GM23338 (cell line): ENCODE measurements around the gene TOMM40L. TPM values are rescaled to one million over a fixed set of nuclear protein-coding genes. Genes with fewer than 3 reads are reported as not detected.
A peak's percentile ranks its signal among the peaks of the same experiment; 100 is the strongest.

ENCODE experiments used
- ATAC-seq: fragments of 200-7000 bp; cut with Tn5 transposase; 3 replicates; pipeline ENCODE4 v1.9.1; 2020
- DNase-seq: peaks from one replicate; pipeline ENCODE4 v3.0.0-alpha.2; 2015; ENCODE audit warnings: low spot score
- H2AFZ ChIP-seq: fragments of 200-600 bp; sonication (generic); 2 replicates; pipeline ENCODE4 v1.8.0; 2016; ENCODE audit warnings: antibody characterized with exemption, mild to moderate bottlenecking, moderate library complexity
- H3F3A ChIP-seq: fragments of 200-600 bp; sonication (generic); replicated peaks from 2 replicates; pipeline ENCODE4 v1.8.0; 2017; ENCODE audit warnings: antibody characterized with exemption, mixed run types, low read depth
- H3K27ac ChIP-seq: fragments of 200-600 bp; sonication (generic); 2 replicates; pipeline ENCODE4 v1.6.1; 2016; ENCODE audit warnings: low read depth
- H3K27me3 ChIP-seq: fragments of 200-600 bp; sonication (generic); 2 replicates; pipeline ENCODE4 v1.8.0; 2016; ENCODE audit warnings: mild to moderate bottlenecking, mixed run types, moderate library complexity; ENCODE audit not compliant: insufficient read depth
- H3K36me3 ChIP-seq: fragments of 200-600 bp; sonication (generic); 2 replicates; pipeline ENCODE4 v1.8.0; 2016; ENCODE audit warnings: mild to moderate bottlenecking; ENCODE audit not compliant: insufficient read depth
- H3K4me1 ChIP-seq: fragments of 200-600 bp; sonication (generic); 2 replicates; pipeline ENCODE4 v1.8.0; 2016; ENCODE audit warnings: mild to moderate bottlenecking, moderate library complexity; ENCODE audit not compliant: insufficient read depth
- H3K4me2 ChIP-seq: fragments of 200-600 bp; sonication (generic); 2 replicates; pipeline ENCODE4 v1.7.1; 2017; ENCODE audit warnings: mixed run types
- H3K4me3 ChIP-seq: fragments of 200-600 bp; sonication (generic); 2 replicates; pipeline ENCODE4 v1.6.1; 2016; ENCODE audit warnings: mixed run types
- H3K79me2 ChIP-seq: fragments of 200-600 bp; sonication (generic); replicated peaks from 2 replicates; pipeline ENCODE4 v1.8.0; 2017; ENCODE audit warnings: mild to moderate bottlenecking; ENCODE audit not compliant: insufficient read depth
- H3K9me2 ChIP-seq: fragments of 200-600 bp; sonication (generic); 2 replicates; pipeline ENCODE4 v1.8.0; 2017; ENCODE audit not compliant: insufficient read depth
- H4K20me1 ChIP-seq: fragments of 200-600 bp; sonication (generic); replicated peaks from 2 replicates; pipeline ENCODE4 v1.8.0; 2017; ENCODE audit warnings: mild to moderate bottlenecking; ENCODE audit not compliant: insufficient read depth
- H3K27ac Mint-ChIP-seq: 2 replicates; pipeline ENCODE4 v1.8.0; 2020; ENCODE audit warnings: inconsistent platforms, mild to moderate bottlenecking, moderate library complexity, mixed read lengths
- H3K27me3 Mint-ChIP-seq: 3 replicates; pipeline ENCODE4 v1.8.0; 2022; ENCODE audit warnings: low read depth, mild to moderate bottlenecking, moderate library complexity, mixed read lengths, inconsistent platforms; ENCODE audit not compliant: insufficient read depth, poor library complexity
- H3K36me3 Mint-ChIP-seq: 3 replicates; pipeline ENCODE4 v1.8.0; 2021; ENCODE audit warnings: low read depth, mild to moderate bottlenecking, inconsistent platforms, moderate library complexity, mixed read lengths
- H3K4me1 Mint-ChIP-seq: 3 replicates; pipeline ENCODE4 v1.8.0; 2020; ENCODE audit warnings: mild to moderate bottlenecking, inconsistent platforms, mixed read lengths
- H3K4me3 Mint-ChIP-seq: 3 replicates; pipeline ENCODE4 v1.8.0; 2021; ENCODE audit warnings: moderate library complexity, mild to moderate bottlenecking, inconsistent platforms, mixed read lengths
- H3K9me3 Mint-ChIP-seq: 3 replicates; pipeline ENCODE4 v1.8.0; 2020; ENCODE audit warnings: moderate library complexity, mild to moderate bottlenecking, inconsistent platforms, mixed read lengths
- CREB1 ChIP-seq: fragments of 250-450 bp; sonication (Bioruptor Pico); IDR thresholded peaks from 2 replicates; pipeline ENCODE4 v1.5.0; 2020; ENCODE audit warnings: low read depth, mild to moderate bottlenecking, moderate library complexity
- CTCF ChIP-seq, 2 experiments: fragments of 200-600 bp in 1 of 2; sonication (generic) in 1 of 2; conservative IDR thresholded peaks; 2 replicates each; pipeline versions ENCODE4 v1.5.1 to v1.6.1; 2016 to 2017; ENCODE audit warnings: antibody characterized with exemption in 2 of 2, low read depth in 2 of 2, mild to moderate bottlenecking in 2 of 2, moderate library complexity in 1 of 2
- EZH2 ChIP-seq: fragments of 200-600 bp; sonication (generic); IDR thresholded peaks from one replicate; pipeline ENCODE4 v1.8.0; 2017; ENCODE audit warnings: antibody characterized with exemption, mild to moderate bottlenecking, low read depth; ENCODE audit not compliant: unreplicated experiment
- EZH2phosphoT487 ChIP-seq: fragments of 200-600 bp; sonication (generic); IDR thresholded peaks from one replicate; pipeline ENCODE4 v1.8.1; 2018; ENCODE audit warnings: antibody characterized with exemption; ENCODE audit not compliant: unreplicated experiment
- JUNB ChIP-seq: IDR thresholded peaks from one replicate; pipeline ENCODE4 v1.6.1; 2016; ENCODE audit warnings: antibody characterized with exemption; ENCODE audit not compliant: unreplicated experiment
- NANOG ChIP-seq: IDR thresholded peaks from 2 replicates; pipeline ENCODE4 v1.6.1; 2016; ENCODE audit warnings: antibody characterized with exemption, borderline replicate concordance
- POLR2AphosphoS5 ChIP-seq: IDR thresholded peaks from 2 replicates; pipeline ENCODE4 v1.6.1; 2016; ENCODE audit warnings: antibody characterized with exemption, low read depth
- STAT1 ChIP-seq: IDR thresholded peaks from one replicate; pipeline ENCODE4 v1.6.1; 2016; ENCODE audit warnings: antibody characterized with exemption; ENCODE audit not compliant: unreplicated experiment
- ZNF114 ChIP-seq: fragments of 250-450 bp; sonication (Bioruptor Pico); IDR thresholded peaks from 2 replicates; pipeline ENCODE4 v1.5.0; 2020; ENCODE audit warnings: mild to moderate bottlenecking, moderate library complexity
- ZNF331 ChIP-seq: fragments of 250-450 bp; sonication (Bioruptor Pico); IDR thresholded peaks from 2 replicates; pipeline ENCODE4 v1.5.0; 2020; ENCODE audit warnings: low read depth, mild to moderate bottlenecking, moderate library complexity
- polyA plus RNA-seq: library from polyadenylated mRNA; unstranded; fragments of >200 nt; fragmentation: Nextera tagmentation; extraction: Ambion mirVana; gene quantifications from 2 replicates; pipeline ENCODE4 v1.2.1, GENCODE V29; 2016
- total RNA-seq: library from RNA; depleted of rRNA; stranded (reverse); fragments of >200 nt; shearing (Covaris generic); gene quantifications from 2 replicates; pipeline ENCODE4 v1.2.3, GENCODE V29; 2014
- TF ChIP-seq, protein P1 (sequence below): IDR thresholded peaks from one replicate; pipeline ENCODE4 v1.6.1; 2018; ENCODE audit warnings: antibody characterized with exemption; ENCODE audit not compliant: unreplicated experiment
- TF ChIP-seq, protein P2 (sequence below): IDR thresholded peaks from 2 replicates; pipeline ENCODE4 v1.6.1; 2016; ENCODE audit warnings: antibody characterized with exemption
- TF ChIP-seq, protein P3 (sequence below): fragments of 250-450 bp; sonication (Bioruptor Pico); IDR thresholded peaks from 2 replicates; pipeline ENCODE4 v1.5.0; 2020; ENCODE audit warnings: mild to moderate bottlenecking, moderate library complexity

Gene TOMM40L
- total and polyA plus RNA-seq, 2 experiments from 2014 or later = 6.8 to 12.9 TPM

GRCh38 chr1:161266202-161266601, 40.3 kb downstream of the TOMM40L start:
- Histone ChIP-seq H3K36me3 (no peaks in the 10 kb centered on the region), H3K27ac (no peak overlapping the region), H3K9me2 (no peaks in the 10 kb centered on the region), H2AFZ (no peak overlapping the region), H4K20me1 (no peaks in the 10 kb centered on the region), H3K4me3 (no peak overlapping the region), H3K4me2 (peak overlapping the region; percentile 35; the same call in 1 of the 2 replicates), H3F3A (no peaks in the 10 kb centered on the region), H3K4me1 (peaks cover 16% of the 10 kb centered on the region), H3K27me3 (peaks cover 3% of the 10 kb centered on the region), H3K79me2 (no peaks in the 10 kb centered on the region)
- Mint-ChIP-seq H3K9me3 (no peaks in the 10 kb centered on the region), H3K4me1 (peaks cover 17% of the 10 kb centered on the region), H3K27ac (no peak overlapping the region), H3K4me3 (no peak overlapping the region), H3K36me3 (no peaks in the 10 kb centered on the region), H3K27me3 (peaks cover 6% of the 10 kb centered on the region)
- TF ChIP-seq, protein P1, sequence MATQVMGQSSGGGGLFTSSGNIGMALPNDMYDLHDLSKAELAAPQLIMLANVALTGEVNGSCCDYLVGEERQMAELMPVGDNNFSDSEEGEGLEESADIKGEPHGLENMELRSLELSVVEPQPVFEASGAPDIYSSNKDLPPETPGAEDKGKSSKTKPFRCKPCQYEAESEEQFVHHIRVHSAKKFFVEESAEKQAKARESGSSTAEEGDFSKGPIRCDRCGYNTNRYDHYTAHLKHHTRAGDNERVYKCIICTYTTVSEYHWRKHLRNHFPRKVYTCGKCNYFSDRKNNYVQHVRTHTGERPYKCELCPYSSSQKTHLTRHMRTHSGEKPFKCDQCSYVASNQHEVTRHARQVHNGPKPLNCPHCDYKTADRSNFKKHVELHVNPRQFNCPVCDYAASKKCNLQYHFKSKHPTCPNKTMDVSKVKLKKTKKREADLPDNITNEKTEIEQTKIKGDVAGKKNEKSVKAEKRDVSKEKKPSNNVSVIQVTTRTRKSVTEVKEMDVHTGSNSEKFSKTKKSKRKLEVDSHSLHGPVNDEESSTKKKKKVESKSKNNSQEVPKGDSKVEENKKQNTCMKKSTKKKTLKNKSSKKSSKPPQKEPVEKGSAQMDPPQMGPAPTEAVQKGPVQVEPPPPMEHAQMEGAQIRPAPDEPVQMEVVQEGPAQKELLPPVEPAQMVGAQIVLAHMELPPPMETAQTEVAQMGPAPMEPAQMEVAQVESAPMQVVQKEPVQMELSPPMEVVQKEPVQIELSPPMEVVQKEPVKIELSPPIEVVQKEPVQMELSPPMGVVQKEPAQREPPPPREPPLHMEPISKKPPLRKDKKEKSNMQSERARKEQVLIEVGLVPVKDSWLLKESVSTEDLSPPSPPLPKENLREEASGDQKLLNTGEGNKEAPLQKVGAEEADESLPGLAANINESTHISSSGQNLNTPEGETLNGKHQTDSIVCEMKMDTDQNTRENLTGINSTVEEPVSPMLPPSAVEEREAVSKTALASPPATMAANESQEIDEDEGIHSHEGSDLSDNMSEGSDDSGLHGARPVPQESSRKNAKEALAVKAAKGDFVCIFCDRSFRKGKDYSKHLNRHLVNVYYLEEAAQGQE = no peak
- TF ChIP-seq NANOG (no peak), JUNB (no peak), EZH2phosphoT487 (no peak), CTCF (conservative IDR thresholded peaks at IDR 0.05; ENCODE audit: low read depth in 2 of 2) (no peak), ZNF114 (CRISPR knock-in tag) (no peak), STAT1 (no peak), CREB1 (CRISPR knock-in tag) (no peak), ZNF331 (CRISPR knock-in tag) (no peak), POLR2AphosphoS5 (no peak), EZH2 (no peak)
- TF ChIP-seq, protein P2, sequence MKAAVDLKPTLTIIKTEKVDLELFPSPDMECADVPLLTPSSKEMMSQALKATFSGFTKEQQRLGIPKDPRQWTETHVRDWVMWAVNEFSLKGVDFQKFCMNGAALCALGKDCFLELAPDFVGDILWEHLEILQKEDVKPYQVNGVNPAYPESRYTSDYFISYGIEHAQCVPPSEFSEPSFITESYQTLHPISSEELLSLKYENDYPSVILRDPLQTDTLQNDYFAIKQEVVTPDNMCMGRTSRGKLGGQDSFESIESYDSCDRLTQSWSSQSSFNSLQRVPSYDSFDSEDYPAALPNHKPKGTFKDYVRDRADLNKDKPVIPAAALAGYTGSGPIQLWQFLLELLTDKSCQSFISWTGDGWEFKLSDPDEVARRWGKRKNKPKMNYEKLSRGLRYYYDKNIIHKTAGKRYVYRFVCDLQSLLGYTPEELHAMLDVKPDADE = no peak
- TF ChIP-seq, protein P3, sequence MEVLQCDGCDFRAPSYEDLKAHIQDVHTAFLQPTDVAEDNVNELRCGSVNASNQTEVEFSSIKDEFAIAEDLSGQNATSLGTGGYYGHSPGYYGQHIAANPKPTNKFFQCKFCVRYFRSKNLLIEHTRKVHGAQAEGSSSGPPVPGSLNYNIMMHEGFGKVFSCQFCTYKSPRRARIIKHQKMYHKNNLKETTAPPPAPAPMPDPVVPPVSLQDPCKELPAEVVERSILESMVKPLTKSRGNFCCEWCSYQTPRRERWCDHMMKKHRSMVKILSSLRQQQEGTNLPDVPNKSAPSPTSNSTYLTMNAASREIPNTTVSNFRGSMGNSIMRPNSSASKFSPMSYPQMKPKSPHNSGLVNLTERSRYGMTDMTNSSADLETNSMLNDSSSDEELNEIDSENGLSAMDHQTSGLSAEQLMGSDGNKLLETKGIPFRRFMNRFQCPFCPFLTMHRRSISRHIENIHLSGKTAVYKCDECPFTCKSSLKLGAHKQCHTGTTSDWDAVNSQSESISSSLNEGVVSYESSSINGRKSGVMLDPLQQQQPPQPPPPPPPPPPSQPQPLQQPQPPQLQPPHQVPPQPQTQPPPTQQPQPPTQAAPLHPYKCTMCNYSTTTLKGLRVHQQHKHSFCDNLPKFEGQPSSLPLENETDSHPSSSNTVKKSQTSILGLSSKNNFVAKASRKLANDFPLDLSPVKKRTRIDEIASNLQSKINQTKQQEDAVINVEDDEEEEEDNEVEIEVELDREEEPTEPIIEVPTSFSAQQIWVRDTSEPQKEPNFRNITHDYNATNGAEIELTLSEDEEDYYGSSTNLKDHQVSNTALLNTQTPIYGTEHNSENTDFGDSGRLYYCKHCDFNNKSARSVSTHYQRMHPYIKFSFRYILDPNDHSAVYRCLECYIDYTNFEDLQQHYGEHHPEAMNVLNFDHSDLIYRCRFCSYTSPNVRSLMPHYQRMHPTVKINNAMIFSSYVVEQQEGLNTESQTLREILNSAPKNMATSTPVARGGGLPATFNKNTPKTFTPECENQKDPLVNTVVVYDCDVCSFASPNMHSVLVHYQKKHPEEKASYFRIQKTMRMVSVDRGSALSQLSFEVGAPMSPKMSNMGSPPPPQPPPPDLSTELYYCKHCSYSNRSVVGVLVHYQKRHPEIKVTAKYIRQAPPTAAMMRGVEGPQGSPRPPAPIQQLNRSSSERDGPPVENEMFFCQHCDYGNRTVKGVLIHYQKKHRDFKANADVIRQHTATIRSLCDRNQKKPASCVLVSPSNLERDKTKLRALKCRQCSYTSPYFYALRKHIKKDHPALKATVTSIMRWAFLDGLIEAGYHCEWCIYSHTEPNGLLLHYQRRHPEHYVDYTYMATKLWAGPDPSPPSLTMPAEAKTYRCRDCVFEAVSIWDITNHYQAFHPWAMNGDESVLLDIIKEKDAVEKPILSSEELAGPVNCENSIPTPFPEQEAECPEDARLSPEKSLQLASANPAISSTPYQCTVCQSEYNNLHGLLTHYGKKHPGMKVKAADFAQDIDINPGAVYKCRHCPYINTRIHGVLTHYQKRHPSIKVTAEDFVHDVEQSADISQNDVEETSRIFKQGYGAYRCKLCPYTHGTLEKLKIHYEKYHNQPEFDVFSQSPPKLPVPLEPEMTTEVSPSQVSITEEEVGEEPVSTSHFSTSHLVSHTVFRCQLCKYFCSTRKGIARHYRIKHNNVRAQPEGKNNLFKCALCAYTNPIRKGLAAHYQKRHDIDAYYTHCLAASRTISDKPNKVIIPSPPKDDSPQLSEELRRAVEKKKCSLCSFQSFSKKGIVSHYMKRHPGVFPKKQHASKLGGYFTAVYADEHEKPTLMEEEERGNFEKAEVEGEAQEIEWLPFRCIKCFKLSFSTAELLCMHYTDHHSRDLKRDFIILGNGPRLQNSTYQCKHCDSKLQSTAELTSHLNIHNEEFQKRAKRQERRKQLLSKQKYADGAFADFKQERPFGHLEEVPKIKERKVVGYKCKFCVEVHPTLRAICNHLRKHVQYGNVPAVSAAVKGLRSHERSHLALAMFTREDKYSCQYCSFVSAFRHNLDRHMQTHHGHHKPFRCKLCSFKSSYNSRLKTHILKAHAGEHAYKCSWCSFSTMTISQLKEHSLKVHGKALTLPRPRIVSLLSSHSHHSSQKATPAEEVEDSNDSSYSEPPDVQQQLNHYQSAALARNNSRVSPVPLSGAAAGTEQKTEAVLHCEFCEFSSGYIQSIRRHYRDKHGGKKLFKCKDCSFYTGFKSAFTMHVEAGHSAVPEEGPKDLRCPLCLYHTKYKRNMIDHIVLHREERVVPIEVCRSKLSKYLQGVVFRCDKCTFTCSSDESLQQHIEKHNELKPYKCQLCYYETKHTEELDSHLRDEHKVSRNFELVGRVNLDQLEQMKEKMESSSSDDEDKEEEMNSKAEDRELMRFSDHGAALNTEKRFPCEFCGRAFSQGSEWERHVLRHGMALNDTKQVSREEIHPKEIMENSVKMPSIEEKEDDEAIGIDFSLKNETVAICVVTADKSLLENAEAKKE (CRISPR knock-in tag) = no peak
- ATAC-seq (peak; percentile 72), DNase-seq (peak; percentile 30)
